GM21528 (cell line): Measurements from ENCODE around the gene IL17RE.

Experiments
- ATAC-seq: cut with Tn5 transposase; IDR thresholded peaks from one replicate; pipeline ENCODE4 v1.9.1; 2021; ENCODE audit warnings: mild to moderate bottlenecking, moderate library complexity; ENCODE audit not compliant: unreplicated experiment, low FRiP score

Gene IL17RE

GRCh38 chr3:9901967-9902366 lies 681 bp upstream of the IL17RE start:
- ATAC-seq, result no peak

- no peak for ATAC-seq
Measured at GRCh38 chr3:9903238-9903624, 583 bp downstream of the IL17RE start.

GRCh38 chr3:9903904-9904303 lies 1.3 kb downstream of the IL17RE start:
- ATAC-seq, result no peak

GRCh38 chr3:9906480-9906879 lies 3.8 kb downstream of the IL17RE start:
- ATAC-seq, result no peak

GRCh38 chr3:9908286-9908685 lies 5.6 kb downstream of the IL17RE start:
- ATAC-seq, result no peak

- no peak for ATAC-seq
Measured at GRCh38 chr3:9909221-9910013, 6.8 kb downstream of the IL17RE start.

GRCh38 chr3:9911863-9912262 lies 9.2 kb downstream of the IL17RE start:
- no peak for ATAC-seq

- ATAC-seq, result no peak
Measured at GRCh38 chr3:9912294-9912935, 9.8 kb downstream of the IL17RE start.

- ATAC-seq, result no peak
Measured at GRCh38 chr3:9913601-9914000, 11.0 kb downstream of the IL17RE start.

- no peak for ATAC-seq
Measured at GRCh38 chr3:9914011-9914410, 11.4 kb downstream of the IL17RE start.

GRCh38 chr3:9914559-9915253 lies 12.1 kb downstream of the IL17RE start:
- no peak for ATAC-seq

GRCh38 chr3:9915254-9916141 lies 12.8 kb downstream of the IL17RE start:
- no peak for ATAC-seq

- ATAC-seq, result no peak
Measured at GRCh38 chr3:9916346-9916733, 13.7 kb downstream of the IL17RE start.

- no peak for ATAC-seq
Measured at GRCh38 chr3:9916734-9917680, 14.4 kb downstream of the IL17RE start, which contains the start of gene IL17RC. Gene IL17RC, plus strand, starts transcription at chr3:9917098. Its CDS starts 218 bp downstream, at chr3:9917316.

GRCh38 chr3:9917820-9918219 lies 15.2 kb downstream of the IL17RE start:
- no peak for ATAC-seq

GRCh38 chr3:9918261-9919038 lies 15.8 kb downstream of the IL17RE start:
- no peak for ATAC-seq

- no peak for ATAC-seq
Measured at GRCh38 chr3:9928158-9928557, 25.5 kb downstream of the IL17RE start.

GRCh38 chr3:9930804-9931418 lies 28.3 kb downstream of the IL17RE start:
- no peak for ATAC-seq
